NCI-H446 (cell line): ENCODE data around the gene MAP7.
A peak's percentile ranks its signal among the peaks of the same experiment; 100 is the strongest.
"Not testable (repeated sequence)": the region's sequence is repeated elsewhere in the genome, so short reads cannot be mapped to it uniquely, and the experiment has no call there.

Experiments
- DNase-seq, 2 experiments: peaks; one replicate each; lab custom pipeline; 2025; lab: John Stamatoyannopoulos, UW

Gene MAP7

GRCh38 chr6:136550330-136551071 is at the start of gene MAP7:
MAP7 (minus strand) TSS chr6:136550422; CDS start chr6:136550408, 14 bp downstream.
- peak in 1 of 2 experiments; percentile 30 for DNase-seq

GRCh38 chr6:136599329-136600011 is 49.2 kb upstream of the MAP7 start:
- DNase-seq = no peak

GRCh38 chr6:136598048-136598447 is 47.8 kb upstream of the MAP7 start:
- no peak for DNase-seq

GRCh38 chr6:136594671-136595070 is 44.4 kb upstream of the MAP7 start:
- DNase-seq = no peak

DNA sequence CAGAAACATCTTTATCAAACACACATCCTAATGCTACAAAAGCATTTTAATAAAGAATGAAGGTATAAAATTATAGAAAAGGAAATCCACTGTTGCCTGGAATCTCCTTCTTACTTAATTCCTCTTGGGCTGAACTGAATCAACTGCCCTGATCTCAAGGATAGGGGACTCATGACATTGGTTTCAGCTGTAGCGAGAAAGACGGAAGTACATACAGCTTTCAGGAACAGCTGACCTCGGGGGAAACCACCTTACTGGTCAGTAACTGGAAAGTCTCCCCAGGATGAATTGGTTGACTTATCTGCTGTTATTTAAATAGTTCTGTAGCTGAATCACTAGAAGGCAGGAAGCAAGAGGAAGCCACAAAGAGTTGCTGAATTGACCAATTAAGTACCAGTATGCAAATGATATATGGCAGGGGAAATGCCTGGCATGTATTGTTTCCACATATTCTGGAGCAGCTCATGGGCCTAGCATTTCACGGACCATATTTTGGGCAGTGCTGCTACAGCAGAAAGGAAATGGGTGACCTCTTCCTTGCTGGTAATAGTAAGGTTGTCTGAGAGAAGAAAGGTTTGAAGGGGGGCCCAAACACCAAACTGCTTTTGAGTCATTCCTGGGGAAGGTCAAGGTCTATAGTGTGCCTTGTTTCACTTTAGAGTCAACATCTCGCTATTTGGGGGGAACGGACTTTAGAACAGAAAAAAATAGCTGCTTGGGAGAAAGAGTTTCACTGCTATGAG is 43.7 kb upstream of the MAP7 start:
- DNase-seq = no peak

DNA sequence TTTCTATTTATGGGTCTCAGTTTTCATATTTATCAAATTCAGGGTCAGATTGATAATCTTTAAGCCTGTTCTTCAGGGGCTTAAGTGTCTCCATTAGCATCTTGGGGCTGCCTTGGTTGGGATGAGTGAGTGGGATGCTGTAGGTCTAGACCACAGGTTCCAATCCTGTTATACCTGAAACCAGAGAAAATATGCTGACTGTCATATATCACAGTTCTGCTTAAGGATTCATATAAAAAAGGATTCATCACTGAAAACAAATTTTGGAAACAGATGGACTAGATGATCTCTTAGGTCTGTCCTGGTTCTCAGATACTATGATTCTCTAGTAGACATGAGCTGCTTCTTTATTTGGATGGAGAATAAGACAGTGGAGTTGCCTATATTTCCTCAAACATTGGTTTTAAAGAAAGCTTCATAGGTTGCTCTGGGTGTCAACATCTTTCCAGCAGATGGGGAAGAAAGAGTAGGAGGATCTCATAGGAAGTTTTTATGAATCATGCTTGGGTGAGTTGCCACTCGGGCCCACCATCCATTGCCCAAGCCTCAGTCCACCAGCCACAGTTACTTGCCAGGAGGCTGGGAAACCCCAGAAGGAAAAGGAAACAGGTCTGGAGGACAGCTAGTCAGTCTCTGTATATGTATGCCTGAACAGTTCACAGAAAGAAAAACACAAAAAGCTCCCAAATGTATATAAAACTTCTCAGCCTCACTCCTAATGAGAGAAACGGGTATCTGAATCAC is 42.9 kb upstream of the MAP7 start:
- DNase-seq = no peak

- DNase-seq = no peak
Measured at GRCh38 chr6:136591617-136592016, 41.4 kb upstream of the MAP7 start.

GRCh38 chr6:136590846-136591245 is 40.6 kb upstream of the MAP7 start:
- not testable (repeated sequence) for DNase-seq

DNA sequence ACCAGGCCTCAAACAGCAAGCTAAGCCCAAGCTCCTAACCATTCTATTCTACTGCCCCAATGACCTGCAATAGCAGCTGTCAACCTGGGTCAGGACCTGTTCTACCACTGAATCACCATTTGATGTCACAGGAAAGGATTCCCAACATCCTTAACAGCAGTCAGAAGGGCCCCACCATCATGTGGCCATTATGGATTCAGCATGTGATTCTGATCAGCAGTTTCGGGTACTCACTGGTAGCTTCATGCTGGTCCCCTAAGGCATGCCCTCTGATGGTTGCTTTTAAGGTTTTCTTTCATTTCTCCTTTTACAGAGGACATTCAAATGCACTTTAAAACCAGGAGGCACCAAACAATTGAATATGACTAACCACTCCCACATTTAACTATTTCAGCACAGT is 37.3 kb upstream of the MAP7 start:
- no peak for DNase-seq

- DNase-seq = no peak
Measured at GRCh38 chr6:136586295-136586694, 36.1 kb upstream of the MAP7 start.

DNA sequence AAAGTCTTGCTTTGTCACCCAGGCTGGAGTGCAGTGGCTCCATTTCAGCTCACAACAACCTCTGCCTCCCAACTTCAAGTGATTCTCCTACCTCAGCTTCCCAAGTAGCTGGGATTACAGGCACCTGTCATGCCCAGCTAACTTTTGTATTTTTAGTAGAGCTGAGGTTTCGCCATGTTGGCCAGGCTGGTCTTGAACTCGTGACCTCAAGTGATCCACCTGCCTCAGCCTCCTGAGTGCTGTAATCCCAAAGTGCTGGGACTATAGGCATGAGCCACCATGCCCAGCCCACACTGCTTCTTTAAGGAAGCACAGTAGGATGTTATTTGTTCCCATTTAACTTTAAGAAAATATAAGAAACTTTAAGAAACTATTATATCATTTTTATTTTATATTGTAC is 35.3 kb upstream of the MAP7 start:
- not testable (repeated sequence) for DNase-seq

DNA sequence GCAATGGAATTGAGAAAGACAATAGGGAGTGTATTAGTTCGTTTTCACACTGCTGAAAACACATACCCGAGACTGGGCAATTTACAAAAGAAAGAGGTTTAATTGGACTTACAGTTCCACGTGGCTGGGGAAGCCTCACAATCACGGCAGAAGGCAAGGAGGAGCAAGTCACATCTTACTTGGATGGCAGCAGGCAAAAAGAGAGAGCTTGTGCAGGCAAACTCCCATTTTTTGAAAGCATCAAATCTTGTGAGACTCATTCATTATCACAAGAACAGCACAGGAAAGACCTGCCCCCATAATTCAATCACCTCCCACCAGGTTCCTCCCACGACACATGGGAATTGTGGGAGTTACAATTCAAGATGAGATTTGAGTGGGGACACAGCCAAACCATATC is 34.1 kb upstream of the MAP7 start:
- not testable (repeated sequence) for DNase-seq

DNA sequence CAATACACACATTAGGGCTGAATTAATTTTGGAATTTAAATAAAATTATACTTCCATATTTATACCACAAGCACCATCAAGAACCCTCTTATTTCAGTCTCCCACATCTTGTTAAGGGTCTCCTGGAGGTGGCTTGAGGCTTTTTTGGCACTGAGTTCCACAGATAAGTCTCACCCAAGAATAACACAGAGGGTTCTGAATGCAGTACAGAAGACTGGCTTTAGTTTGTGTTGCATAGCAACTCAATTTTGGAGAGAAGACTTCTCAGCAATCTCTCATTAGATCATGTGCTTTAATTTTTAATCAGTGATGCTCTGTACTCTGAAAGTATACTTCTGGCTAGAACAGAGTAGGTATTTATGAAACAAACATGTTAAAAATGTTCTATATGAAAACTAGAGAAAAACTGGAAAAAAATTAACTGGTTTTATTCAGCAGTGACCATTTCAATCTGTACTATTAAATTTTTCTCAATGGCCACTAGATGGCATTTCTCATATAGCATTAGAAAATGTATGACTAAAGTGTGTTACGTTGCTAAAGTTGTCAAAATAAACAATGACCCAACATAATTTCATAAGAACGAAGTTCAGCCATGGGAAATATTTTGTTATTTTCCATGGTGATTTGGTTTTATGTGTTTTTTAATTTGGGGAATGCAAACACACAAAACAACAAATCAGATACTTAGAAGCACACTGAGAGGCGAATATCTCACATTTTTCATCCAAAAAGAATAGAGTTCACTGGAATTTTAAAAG is 32.7 kb upstream of the MAP7 start:
- peak in 1 of 2 experiments; percentile 5 for DNase-seq

DNA sequence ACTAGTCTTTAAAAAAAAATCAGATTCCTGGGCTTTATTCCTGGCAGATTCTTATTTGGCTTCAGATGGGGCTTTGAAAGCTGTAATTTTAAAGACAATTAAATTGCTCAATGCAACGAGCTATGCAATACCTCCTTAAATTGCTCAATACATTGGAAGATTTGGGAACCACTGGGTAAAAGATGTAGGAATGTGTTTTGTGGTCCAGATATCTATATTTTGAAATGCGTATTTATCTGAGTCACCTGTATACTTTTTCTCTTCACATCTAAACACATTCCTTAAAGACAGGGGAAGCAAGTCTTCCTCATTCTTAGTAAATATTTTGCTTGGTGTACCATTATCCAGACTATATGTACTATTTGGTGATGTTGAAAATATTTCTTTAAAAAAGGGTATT is 29.6 kb upstream of the MAP7 start:
- DNase-seq = no peak

GRCh38 chr6:136576821-136577220 is 26.6 kb upstream of the MAP7 start:
- DNase-seq = no peak

GRCh38 chr6:136571496-136571895 is 21.3 kb upstream of the MAP7 start:
- DNase-seq = no peak

DNA sequence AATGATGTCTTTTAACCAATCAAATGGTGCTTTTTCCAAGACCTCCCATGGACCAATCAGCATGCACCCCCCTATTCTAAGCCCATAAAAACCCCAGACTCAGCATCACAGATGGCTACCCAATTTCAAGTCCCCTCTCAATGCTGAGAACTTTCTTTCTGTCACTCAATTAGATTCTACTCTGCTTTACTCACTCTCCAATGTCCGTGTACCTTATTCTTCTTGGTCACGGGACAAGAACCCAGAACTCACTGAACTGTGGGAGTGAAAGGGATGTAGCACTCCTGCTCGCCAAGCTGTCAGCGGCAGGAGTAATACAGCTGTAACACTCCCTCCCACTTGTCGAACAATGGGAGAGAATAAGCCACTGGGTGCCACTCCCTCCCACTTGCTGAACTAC is 20.8 kb upstream of the MAP7 start:
- DNase-seq = no peak

DNA sequence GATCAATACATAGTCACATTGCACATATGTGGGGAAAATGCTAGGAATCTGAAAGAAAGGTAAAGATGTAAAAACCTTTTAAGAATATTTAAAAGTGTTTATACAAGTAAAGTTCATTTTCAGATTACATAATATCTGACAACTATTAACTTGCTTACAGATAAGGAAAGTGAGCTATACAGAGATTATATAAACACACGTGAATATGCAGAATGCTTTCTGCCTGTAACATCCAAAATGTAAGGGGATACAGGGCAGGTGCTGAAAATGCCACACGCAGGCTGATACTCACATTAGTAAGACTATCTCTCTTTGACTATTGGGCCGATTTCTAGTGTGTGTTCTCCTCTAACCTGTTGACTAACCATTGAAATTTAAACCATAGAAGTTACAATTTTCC is 17.9 kb upstream of the MAP7 start:
- DNase-seq = no peak

- no peak for DNase-seq
Measured at GRCh38 chr6:136567688-136568087, 17.5 kb upstream of the MAP7 start.

DNA sequence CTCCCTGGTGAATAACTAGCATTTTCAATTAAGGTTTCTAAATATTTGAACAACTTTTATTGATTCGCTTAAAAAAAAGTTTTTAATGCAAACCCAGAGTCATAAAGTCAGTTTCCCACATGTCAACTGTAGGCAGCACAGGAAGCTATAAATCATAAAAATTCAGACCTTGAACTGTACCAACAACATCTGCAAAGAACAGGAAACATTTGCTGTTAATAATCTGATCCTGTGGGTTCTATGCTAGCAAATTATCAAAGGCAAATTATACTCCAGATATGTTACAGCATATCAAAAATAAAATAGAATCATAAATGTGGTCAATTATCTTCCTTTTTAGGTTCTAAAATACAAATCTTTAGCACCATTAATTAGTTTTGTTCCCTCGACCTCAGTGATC is 16.6 kb upstream of the MAP7 start:
- DNase-seq = no peak

DNA sequence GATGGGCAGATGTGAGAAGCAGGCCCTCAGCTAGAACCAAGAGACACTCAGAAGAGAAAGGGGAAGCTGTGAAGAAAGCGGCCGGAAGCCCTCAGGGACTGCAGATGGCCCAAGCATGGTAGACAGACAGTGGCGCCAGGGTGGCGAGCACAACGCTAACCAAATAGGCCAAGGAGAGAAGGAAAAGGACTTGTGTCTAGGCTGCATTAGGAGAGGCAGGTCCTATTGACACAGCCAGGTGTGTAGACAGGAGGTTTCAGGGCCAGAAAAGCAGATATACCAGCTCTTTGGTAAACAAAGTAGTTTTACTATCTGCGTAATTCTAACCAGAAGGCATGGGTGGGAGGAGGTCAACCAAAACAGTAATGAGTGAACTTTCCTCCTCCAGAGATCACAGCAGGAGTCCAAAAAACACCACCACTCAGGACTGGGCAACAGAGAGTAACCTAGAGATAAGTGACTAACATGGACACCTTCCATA is 15.8 kb upstream of the MAP7 start:
- no peak for DNase-seq
